Lower lobe of right lung (tissue), 2 donors: ENCODE results near the gene STK17A. TPM values are rescaled to one million over a fixed set of nuclear protein-coding genes. Genes with fewer than 3 reads are reported as not detected.

Experiments
- ATAC-seq, 2 donors: fragments of 200-7000 bp; cut with Tn5 transposase; one replicate each; pipeline ENCODE4 v1.9.1; 2020 to 2022; ENCODE audit warnings: mild to moderate bottlenecking in 2 of 2, moderate library complexity in 2 of 2
- DNase-seq: peaks from one replicate; pipeline ENCODE4 v3.0.0-alpha.2; 2020
- H3K27ac ChIP-seq: fragments of 200-600 bp; one replicate; pipeline ENCODE4 v1.8.0; 2022
- H3K27me3 ChIP-seq: fragments of 200-600 bp; one replicate; pipeline ENCODE4 v1.8.0; 2022; ENCODE audit warnings: low read depth
- H3K36me3 ChIP-seq: fragments of 200-600 bp; one replicate; pipeline ENCODE4 v1.8.0; 2022; ENCODE audit warnings: mild to moderate bottlenecking
- H3K4me1 ChIP-seq: fragments of 200-600 bp; one replicate; pipeline ENCODE4 v1.8.0; 2022
- H3K4me3 ChIP-seq: fragments of 200-600 bp; one replicate; pipeline ENCODE4 v1.8.0; 2022; ENCODE audit warnings: mild to moderate bottlenecking
- H3K9me3 ChIP-seq: fragments of 200-600 bp; one replicate; pipeline ENCODE4 v1.8.0; 2022
- CTCF ChIP-seq: fragments of 200-600 bp; IDR thresholded peaks from one replicate; pipeline ENCODE4 v1.8.0; 2022; ENCODE audit warnings: antibody characterized with exemption, mild to moderate bottlenecking
- intact Hi-C: fragments of 100-400 bp; cut with DNase I; formaldehyde crosslinking; loops from one replicate; pipeline ENCODE4 v1.11.0; 2022
- total RNA-seq: library from RNA; stranded (reverse); fragmentation: NEBNext Ultra II Directional; extraction: Animal tissue kit (Norgen Biotek cat#: 25700); gene quantifications from one replicate; pipeline ENCODE4 v1.2.1, GENCODE V29; 2021
- donor health status: DM: no; HTN: yes; CAD: no; lungs with severe emphysema.

STK17A gene
- total RNA-seq, 1 donor from 2014 or later: 27.1 TPM

GRCh38 chr7:43629857-43630256, 46.9 kb downstream of the STK17A start:
- Histone ChIP-seq H3K9me3 (no peaks in the 10 kb centered on the region), H3K4me3 (no peak overlapping the region), H3K27ac (no peak overlapping the region), H3K4me1 (peaks cover 9% of the 10 kb centered on the region), H3K27me3 (no peaks in the 10 kb centered on the region), H3K36me3 (peaks cover 71% of the 10 kb centered on the region)
- DNase-seq (no peak), ATAC-seq (no peak)
- TF ChIP-seq CTCF: no peak
- intact Hi-C loops: no loop called here

GRCh38 chr7:43630482-43630881, 47.6 kb downstream of the STK17A start:
- no peak for DNase-seq
- Histone ChIP-seq H3K36me3 (peaks cover 66% of the 10 kb centered on the region), H3K4me1 (peaks cover 9% of the 10 kb centered on the region), H3K27me3 (no peaks in the 10 kb centered on the region), H3K9me3 (no peaks in the 10 kb centered on the region), H3K4me3 (no peak overlapping the region), H3K27ac (no peak overlapping the region)
- TF ChIP-seq CTCF: no peak
- intact Hi-C loops: no loop called here
- ATAC-seq: no peak

- Histone ChIP-seq H3K36me3 (peaks cover 55% of the 10 kb centered on the region), H3K4me1 (peaks cover 9% of the 10 kb centered on the region), H3K27ac (no peak overlapping the region), H3K9me3 (no peaks in the 10 kb centered on the region), H3K4me3 (no peak overlapping the region), H3K27me3 (no peaks in the 10 kb centered on the region)
- no peak for DNase-seq
- intact Hi-C loops: no loop called here
- TF ChIP-seq CTCF: no peak
- no peak for ATAC-seq
Observed at GRCh38 chr7:43631559-43631958, 48.7 kb downstream of the STK17A start.

- Histone ChIP-seq H3K9me3 (no peaks in the 10 kb centered on the region), H3K27ac (no peak overlapping the region), H3K4me1 (peaks cover 18% of the 10 kb centered on the region), H3K27me3 (no peaks in the 10 kb centered on the region), H3K36me3 (peaks cover 62% of the 10 kb centered on the region), H3K4me3 (no peak overlapping the region)
- TF ChIP-seq CTCF: no peak
- no peak for DNase-seq
- ATAC-seq: no peak
- intact Hi-C loops: no loop called here
Observed at GRCh38 chr7:43632746-43633145, 49.8 kb downstream of the STK17A start.

GRCh38 chr7:43634384-43634783, 51.5 kb downstream of the STK17A start:
- TF ChIP-seq CTCF: no peak
- Histone ChIP-seq H3K4me1 (peaks cover 33% of the 10 kb centered on the region), H3K9me3 (no peaks in the 10 kb centered on the region), H3K4me3 (no peak overlapping the region), H3K36me3 (peaks cover 57% of the 10 kb centered on the region), H3K27me3 (no peaks in the 10 kb centered on the region), H3K27ac (no peak overlapping the region)
- ATAC-seq (no peak), DNase-seq (no peak)
- intact Hi-C loops: no loop called here

GRCh38 chr7:43636093-43636492, 53.2 kb downstream of the STK17A start:
- DNase-seq (peak; percentile 74), ATAC-seq (peak; percentile 93 to 95)
- no peak for TF ChIP-seq CTCF
- intact Hi-C loops: no loop called here
- H3K4me1 ChIP-seq: peaks cover 41% of the 10 kb centered on the region
- H3K4me3 ChIP-seq: no peak overlapping the region
- H3K9me3 ChIP-seq: no peaks in the 10 kb centered on the region
- peak overlapping the region; percentile 14 for H3K27ac ChIP-seq
- no peaks in the 10 kb centered on the region for H3K27me3 ChIP-seq
- H3K36me3 ChIP-seq: peaks cover 49% of the 10 kb centered on the region
